GM04503 (cell line): ENCODE results near the gene PPP1R8.
"Not testable (repeated sequence)": the region's sequence is repeated elsewhere in the genome, so short reads cannot be mapped to it uniquely, and the experiment has no call there.

Experiments used
- DNase-seq: peaks from one replicate; pipeline ENCODE4 v3.0.0-alpha.2; 2012; ENCODE audit warnings: low read depth

PPP1R8 gene

DNA sequence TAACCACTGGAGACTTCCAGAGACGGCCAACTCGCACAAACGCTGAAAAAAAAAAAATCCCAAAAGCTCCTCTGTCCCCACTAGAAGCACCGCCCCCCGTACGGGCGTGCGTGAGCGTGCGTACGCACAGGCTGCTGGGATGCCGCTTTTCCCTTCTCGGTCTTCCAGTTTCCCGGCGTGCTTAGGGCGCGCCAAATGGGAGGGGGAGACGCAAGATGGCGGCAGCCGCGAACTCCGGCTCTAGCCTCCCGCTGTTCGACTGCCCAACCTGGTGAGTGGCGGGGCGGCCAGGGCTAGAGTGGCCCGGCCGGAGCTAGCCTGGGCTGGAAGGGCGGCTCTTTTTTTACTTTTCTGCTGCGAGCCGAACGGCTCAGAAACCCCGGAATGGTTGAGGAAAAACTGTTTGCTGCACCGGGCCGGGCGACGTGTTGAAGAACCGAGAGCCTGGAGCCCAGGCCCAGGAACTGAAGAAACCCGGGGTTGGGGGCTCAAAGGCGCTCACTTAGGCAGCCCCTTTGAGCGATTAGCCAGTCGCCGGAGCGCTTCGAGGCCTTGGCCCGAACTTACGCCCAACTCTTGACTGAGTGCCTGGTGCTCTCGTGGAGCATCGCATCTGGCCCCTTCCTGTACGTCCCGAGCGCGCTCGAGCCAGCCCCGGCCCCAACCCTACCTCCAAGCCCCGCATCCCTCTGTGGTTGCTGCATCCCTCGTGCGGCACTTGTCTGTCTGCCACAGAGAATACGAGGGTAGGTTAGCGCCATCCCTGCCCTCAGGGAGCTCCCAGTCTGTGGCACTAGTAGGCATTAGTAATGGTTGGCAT is at the start of gene PPP1R8:
TSS of gene PPP1R8 (plus strand) at position 162 of the 820 bp plus-strand sequence. CDS start at position 216, 54 bp downstream.
- peak; percentile 80 for DNase-seq

DNA sequence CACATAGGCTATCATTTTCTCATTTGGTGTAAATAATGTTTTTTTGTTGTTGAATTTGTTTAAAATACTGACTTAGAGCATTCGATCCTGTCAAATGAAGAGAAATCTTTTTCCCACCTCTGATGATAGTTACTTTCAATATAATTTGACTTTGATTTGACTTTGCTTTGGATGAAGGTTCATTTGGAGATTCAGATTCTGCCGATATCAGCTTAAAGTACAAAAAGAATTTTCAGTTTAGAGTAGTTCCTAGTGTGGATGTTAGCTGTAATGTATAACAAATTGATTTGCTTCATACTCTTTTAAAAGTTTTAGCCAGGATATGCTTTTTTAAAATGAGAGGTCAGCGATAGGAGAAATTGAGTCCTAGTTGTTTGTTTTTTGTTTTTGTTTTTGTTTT is 47.6 kb upstream of the PPP1R8 start:
- no peak for DNase-seq

DNA sequence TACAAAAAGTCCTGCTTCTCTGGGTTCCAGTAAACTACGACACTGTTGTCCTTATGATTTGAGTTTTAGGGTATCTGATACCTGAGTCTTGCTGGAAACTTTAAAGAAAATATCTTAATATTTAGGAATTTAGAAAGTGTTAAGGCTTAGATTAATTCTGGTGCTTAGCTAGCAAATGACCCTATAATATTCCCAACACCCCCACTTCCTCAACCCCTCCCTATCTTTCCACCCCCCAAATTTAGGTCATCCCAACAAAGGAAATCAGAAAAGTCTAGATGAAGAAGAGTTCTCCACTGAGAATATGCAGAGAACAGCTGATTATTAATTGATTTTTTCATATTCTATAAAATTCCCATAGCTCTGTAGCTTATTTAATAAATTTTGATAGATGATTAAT is 45.9 kb upstream of the PPP1R8 start:
- no peak for DNase-seq

DNA sequence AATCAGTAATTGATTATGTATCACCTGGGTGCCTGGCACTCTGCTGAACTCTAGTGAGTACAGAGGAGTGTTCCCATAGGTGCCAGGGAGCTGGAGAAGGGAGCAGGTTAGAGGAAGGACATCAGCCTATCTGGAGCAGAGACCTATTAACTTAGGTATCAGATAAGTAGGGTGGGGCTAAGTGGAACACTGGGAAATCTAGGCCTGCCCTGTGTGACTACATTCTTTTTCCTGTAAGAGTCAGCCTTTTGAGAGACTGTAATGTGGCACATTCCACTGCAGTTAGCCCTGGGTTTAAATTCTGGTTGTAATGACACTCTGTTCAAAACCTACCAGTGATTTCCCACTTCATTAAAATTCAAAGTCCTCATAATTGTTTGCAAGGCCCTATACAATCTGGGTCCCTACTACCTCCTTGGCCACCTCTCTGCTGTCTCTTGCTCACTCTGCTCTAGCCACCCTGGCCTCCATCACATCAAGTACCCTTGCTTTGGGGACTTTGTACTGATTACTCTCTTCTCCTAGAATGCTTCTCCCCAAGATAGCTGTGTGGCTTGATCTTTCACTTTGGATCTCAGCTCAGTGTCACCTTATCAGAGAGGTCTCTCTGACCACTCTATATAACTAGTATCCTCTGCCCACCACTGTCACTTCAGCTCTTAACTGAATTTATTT is 44.7 kb upstream of the PPP1R8 start:
- peak; percentile 17 for DNase-seq

DNA sequence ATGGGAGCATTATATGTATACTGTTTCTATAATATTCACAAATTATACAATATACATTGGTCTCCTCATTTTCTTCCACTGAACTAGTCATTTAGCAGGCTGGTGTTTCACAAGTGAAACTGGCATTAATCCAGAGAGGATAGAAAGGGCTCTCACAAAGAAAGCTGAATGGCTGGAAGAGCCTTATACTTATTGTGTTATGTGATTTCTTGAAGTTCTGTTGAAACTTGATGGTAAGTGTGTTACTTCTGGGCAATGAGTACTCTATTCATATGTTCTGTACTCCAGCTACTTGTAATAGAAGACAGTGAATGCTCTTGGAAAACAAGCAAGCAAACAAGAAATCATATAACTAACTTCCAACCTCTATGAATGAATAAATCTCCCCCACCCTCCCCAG is 42.7 kb upstream of the PPP1R8 start:
- peak; percentile 5 for DNase-seq

DNA sequence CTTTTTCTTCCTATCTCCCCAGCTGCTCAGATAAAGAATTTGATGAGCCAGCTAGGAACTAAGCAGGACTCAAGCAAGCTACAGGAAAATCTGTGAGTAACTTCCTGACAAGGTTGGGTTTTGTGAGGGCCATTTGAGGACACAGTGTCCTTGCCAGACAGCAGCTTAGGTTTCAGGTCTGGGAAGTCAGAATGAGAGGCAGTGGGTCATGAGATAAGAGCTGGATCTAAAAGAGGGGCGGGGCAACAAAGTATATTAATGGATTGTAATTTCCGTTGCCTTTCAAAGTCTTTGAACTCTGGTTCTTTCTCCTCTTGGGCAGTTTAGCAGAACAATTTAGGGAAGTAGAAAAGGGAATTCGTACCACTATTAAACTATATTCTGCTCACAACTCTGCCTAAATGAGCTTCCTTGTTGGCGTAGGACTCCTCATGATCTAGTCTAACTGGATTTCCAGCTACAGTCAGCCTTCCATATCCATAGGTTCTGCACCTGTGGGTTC is 41.0 kb upstream of the PPP1R8 start:
- DNase-seq: peak; percentile 7

DNA sequence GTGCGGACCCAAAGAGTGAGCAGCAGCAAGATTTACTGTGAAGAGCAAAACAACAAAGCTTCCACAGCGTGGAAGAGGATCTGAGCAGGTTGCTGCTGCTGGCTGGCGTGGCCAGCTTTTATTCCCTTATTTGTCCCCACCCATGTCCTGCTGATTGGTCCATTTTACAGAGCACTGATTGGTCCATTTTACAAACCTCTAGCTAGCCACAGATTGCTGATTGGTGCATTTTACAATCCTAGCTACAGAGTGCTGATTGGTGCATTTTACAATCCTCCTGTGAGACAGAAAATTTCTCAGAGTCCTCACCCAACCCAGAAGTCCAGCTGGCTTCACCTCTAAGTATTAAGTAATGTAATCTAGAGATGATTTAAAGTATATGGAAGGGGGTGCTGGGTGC is 40.3 kb upstream of the PPP1R8 start:
- DNase-seq: not testable (repeated sequence)

DNA sequence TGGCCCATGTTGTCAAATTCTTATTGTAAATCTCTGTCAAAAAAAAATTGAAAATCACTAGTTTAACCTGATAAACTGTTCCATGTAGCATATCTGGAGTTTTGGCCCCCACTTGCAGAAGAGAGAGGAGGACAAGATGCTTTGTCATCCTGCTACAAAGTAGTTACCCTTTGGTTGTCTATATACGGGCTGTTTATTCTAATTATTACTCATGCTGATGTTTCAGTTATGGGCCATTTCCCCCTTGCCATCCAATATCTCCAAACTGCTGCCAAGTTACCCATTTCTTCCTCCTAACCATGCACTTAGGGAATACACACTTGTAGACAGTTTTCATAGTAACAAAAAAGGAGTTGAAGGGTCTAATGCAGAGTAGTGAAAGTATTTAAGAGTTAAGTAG is 35.0 kb upstream of the PPP1R8 start:
- no peak for DNase-seq

DNA sequence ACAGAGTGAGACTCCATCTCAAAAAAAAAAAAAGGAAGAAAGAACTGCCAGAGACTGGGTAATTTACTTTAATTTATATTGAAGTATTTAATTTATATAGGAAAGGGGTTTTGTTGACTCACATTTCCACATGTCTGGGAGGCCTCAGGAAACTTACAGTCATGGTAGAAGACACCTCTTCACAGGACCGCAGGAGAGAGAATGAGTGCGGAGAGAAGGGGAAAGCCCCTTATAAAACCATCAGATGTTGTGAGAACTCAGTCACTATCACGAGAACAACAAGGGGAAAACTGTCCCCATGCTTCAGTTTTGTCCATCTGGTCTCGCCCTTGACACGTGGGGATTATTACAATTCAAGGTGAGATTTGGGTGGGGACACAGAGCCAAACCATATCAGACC is 25.8 kb upstream of the PPP1R8 start:
- DNase-seq: no peak

DNA sequence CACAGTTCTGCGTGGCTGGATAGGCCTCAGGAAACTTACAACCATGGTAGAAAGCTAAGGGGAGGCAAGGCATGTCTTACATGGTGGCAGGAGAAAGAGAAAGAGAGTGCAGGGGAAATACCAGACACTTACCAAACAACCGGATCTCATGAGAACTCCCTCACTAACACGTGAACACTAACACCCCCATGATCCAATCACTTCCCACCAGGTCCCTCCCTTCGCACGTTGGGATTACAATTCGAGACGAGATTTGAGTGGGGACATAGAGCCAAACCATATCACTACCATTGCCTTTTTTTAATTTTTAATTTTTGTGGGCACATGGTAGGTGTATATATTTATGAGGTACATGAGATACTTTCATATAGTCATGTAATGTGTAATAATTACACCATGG is 23.8 kb upstream of the PPP1R8 start:
- no peak for DNase-seq

DNA sequence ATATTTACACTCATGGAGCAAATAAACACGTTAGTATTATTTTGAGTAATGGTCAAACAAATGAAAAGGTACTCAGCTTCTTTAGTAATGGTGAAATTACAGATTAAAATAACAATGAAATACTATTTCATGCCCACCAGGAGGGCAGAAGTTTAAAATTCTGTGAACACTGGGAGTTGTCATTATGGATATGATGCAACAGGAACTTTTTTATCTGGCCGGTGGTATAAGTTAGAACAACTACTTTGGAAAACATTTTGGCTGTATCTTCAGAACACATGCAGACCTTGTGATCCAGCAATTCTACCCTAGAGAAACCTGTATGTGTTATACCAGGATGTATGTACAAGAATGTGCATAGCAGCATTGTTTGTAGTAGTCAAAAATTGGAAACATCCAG is 23.2 kb upstream of the PPP1R8 start:
- no peak for DNase-seq

DNA sequence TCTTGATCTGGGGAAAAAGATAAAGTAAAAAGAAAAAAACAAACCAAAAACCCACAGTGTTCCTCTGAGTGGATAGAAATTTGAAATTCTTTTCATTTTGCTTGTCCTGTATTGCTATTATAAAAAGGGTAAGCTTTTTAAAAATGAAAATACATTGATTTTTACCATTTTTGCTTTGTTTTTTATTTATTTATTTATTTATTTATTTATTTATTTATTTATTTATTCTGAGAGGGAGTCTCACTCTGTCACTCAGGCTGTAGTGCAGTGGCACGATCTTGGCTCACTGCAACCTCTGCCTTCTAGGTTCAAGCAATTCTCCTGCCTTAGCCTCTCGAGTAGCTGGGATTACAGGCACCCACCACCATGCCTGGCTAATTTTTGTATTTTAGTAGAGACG is 22.5 kb upstream of the PPP1R8 start:
- not testable (repeated sequence) for DNase-seq

DNA sequence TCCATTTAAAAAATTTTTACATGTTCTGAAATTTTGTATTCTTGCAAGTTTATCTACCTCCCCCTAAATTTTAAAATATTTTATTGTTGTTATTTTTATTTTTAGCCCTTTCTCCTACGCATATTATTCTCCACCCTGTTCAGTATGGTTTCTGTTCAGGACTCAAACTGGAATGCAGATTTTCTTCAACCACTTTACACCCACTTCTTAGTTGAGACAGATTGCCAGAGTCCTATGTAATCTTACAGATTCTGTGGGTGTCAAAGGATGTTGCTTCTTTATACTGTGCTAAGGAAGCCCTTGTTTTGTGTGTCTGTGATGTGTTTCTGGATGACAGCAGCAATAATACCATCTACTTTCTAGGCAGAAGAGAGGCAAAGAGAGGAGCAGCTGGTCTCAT is 20.7 kb upstream of the PPP1R8 start:
- no peak for DNase-seq

DNA sequence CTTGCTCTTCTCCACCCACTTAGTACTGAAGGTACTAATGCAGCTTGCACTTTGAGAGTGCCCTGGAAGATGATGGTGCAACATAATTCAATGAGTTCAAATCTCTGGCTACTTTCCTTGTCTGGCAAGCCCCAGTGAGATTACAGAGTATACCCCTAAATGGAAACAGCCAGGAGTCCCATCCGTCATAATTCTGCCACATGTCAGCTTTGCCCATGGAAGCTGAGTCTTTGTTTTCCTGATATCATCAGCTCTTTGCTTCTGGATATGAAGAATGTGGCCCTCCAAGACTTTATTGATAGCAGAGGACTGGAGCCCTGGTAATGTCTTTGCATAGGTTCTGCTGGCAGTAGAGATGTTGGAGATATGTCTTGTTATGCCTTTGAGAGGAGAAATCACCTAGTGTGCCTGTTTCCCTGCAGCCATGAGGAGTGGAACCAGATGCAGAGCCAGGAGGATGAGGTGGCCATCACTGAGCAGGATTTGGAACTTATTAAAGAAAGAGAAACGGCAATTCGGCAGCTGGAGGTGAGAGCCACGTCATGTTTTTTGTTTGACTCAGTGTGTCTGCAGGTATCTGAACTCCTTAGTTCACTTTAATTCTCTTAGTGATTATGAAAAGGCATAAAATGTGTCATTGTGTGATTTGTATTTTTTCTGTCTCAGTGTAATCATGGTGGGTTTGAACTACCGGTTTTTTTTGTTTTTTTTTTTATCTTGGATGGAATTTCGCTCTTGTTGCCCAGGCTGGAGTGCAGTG is 18.7 kb upstream of the PPP1R8 start:
- no peak for DNase-seq

DNA sequence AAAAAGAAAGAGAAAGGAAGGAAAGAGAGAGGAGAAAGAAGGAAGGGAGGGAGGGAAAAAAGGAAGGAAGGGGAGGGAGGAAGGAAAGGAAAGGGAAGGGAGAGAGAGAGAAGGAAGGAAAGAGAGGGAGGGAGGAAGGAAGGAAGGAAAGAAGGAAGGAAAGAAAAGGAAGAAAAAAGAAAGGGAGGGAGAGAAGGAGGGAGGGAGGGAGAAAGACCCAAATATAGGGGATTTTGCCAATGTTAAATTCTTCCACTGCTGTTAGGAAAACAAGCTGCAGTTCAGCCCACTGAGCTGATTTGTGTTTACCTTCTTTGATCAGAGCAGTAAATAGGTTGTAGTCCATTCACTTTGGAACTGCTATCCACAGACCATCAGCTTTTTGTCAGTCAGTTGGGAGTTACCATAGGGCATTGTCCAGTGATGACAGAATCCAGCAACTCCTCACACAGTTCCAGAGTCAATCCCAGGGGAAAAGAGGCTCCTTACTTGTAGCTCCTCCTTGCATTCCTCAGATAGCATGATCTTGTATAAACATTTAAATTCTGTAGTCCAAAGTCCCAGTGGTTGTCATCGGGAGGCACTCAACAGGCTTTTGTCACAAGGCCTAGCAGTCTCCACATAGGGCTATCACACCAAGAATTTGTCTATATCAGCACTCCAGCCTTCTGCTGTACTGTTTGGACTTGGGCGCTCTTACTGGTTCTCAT is 13.5 kb upstream of the PPP1R8 start:
- peak; percentile 92 for DNase-seq

DNA sequence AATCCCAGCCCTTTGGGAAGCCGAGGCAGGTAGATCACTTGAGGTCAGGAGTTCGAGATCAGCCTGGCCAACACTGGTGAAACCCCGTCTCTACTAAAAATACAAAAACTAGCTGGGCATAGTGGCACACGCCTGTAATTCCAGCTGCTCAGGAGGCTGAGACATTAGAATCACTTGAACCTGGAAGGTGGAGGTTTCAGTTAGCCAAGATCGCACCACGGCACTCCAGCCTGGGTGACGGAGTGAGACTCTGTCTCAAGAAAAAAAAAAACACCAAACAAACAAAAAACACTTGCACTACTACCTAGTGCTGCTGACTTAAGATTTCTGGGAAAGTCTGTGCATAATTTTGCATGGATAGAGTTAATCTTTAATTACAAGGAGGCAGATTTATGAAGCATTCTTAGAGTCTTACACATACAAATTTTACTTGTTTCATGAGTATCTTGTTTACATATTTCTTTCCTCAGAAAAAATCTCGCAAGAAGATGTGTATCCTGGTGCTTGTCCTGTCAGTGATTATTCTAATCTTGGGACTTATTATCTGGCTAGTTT is 8.7 kb upstream of the PPP1R8 start:
- DNase-seq: peak; percentile 31

DNA sequence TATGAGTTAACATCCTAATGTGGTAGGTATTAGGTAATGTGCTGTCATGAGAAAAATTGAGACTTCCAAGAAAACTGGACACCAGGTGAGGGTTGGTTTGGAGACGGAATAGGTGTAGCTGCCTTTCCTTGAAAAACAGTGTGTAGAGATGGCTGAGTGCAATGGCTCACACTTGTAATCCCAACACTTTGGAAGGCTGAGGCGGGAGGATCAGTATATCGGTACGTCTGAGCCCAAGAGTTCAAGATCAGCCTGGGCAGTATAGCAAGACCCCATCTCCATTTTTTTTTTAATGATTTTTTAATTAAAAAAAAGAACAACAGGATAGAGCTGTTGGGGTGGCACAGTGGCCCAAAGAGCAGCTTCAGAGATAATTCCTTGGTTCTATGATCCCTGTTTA is 6.8 kb upstream of the PPP1R8 start:
- no peak for DNase-seq

DNA sequence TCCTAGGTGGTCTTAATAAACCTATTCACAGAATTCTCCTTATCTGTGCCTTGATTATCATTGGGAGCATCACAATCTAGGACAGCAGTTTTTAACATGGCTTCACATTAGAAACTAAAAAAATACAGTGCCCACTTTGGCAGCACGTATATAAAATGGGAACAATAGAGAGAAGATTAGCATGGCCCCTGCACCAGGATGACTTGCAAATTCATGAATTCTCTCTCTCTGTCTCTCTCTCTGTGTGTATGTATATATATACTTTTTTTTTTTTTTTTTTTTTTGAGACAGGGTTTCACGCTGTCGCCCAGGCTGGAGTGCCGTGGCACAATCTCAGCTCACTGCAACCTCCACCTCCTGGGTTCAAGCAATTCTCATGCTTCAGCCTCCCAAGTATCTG is 6.2 kb upstream of the PPP1R8 start:
- no peak for DNase-seq

DNA sequence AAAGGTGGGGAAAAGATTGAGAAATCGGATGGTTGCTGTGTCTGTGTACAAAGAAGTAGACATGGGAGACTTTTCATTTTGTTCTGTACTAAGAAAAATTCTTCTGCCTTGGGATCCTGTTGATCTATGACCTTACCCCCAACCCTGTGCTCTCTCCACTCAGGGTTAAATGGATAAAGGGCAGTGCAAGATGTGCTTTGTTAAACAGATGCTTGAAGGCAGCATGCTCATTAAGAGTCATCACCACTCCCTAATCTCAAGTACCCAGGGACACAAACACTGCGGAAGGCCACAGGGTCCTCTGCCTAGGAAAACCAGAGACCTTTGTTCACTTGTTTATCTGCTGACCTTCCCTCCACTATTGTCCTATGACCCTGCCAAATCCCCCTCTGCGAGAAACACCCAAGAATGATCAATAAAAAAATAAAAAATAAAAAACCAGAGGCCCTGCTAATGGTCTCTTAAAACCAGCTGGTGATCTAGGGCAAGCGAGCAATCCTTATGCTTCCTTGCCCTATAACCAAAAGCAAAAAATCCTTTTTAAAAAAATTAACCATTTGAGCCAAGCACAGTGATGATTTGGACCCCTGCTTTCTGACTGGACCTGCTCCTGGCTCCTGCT is 1.1 kb upstream of the PPP1R8 start:
- DNase-seq: not testable (repeated sequence)

DNA sequence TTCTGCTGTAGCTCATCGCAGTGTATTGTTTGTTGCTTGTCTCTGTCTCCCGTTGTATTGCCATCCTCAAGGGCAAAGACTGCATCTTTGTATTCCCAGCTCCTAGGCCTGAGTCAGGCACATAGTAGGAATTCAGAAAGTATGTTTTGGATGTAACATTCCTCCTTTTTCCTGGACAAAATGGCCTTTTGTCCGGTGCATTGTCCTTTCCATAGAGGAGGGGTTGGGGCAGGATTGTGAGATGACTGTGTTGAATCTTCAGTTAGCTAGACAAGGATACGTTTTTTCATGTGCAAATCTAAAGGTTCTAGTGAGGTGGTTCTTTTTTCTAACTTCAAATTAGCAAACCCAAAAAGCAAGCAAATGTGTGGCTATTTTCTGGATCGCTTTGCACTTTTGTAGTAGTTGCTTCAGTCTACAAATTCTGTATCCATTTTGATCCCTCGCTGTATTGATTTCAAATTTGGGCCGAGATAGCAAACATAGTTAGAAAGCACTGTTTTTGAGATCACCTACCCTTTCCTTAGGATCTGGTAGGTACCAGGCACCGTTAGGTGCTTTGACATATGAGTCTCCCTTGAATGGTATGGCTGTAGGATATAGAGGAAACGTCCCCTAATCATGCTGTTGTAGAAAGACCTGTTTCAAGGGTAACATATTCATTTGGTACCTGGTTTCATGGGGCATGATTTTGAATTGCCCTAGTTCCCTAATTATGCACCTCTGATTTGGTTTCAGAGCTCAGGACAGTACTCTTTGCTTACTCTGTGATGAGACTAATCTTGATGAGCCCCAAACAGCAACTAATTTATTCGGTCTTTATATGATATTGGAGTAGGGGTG is 1.2 kb downstream of the PPP1R8 start:
- DNase-seq: no peak
